Endothelial cell of umbilical vein (primary cell): ENCODE results near the gene MLYCD. TPM values are rescaled to one million over a fixed set of nuclear protein-coding genes. Genes with fewer than 3 reads are reported as not detected.

ENCODE experiments used
- BruUV-seq: library from RNA; stranded (reverse); fragments of 400-500 nt; replicated peaks from 2 replicates; lab custom pipeline; 2021; lab: Mats Ljungman, UMichigan
- CTCF ChIA-PET: fragments of 300-600, 350-600 bp; sonication (Branson Sonifier 250); formaldehyde crosslinking; loops from one replicate; lab custom pipeline; 2021; ENCODE audit warnings: antibody characterized with exemption, inconsistent platforms; lab: Charles Lee
- POLR2A ChIA-PET: fragments of 300-600, 350-600 bp; sonication (Branson Sonifier 250); formaldehyde crosslinking; loops from one replicate; lab custom pipeline; 2021; ENCODE audit warnings: antibody characterized with exemption, inconsistent platforms; lab: Charles Lee
- DNase-seq: peaks from one replicate; pipeline ENCODE4 v3.0.0-alpha.2; 2011; ENCODE audit warnings: low read depth, low spot score
- FAIRE-seq: peaks from 2 replicates; lab custom pipeline; 2011; peaks lifted over from hg19 to GRCh38; lab: Jason Lieb, UNC
- H2AFZ ChIP-seq: 2 replicates; pipeline ENCODE4 v1.6.0; 2012; ENCODE audit warnings: low read depth, low read length, control low read depth, inconsistent platforms
- H3K27ac ChIP-seq: 2 replicates; pipeline ENCODE4 v1.5.1; 2011; ENCODE audit warnings: low read depth, mild to moderate bottlenecking, control low read depth, low read length, moderate library complexity; ENCODE audit not compliant: insufficient read depth
- H3K27me3 ChIP-seq, 2 experiments: 2 replicates each; pipeline versions ENCODE4 v1.6.0 to v1.6.1; 2011; ENCODE audit warnings: low read length in 2 of 2, mixed read lengths in 1 of 2; ENCODE audit not compliant: control insufficient read depth in 2 of 2, insufficient read depth in 2 of 2
- H3K36me3 ChIP-seq, 2 experiments: 2 replicates in 1 of 2; 3 replicates in 1 of 2; pipeline ENCODE4 v1.5.1; 2011; ENCODE audit warnings: low read length in 2 of 2, mild to moderate bottlenecking in 1 of 2, moderate library complexity in 1 of 2; ENCODE audit not compliant: control insufficient read depth in 2 of 2, insufficient read depth in 2 of 2; ENCODE audit errors: extremely low read depth in 1 of 2
- H3K4me1 ChIP-seq: 3 replicates; pipeline ENCODE4 v1.5.1; 2011; ENCODE audit warnings: mild to moderate bottlenecking, low read length; ENCODE audit not compliant: control insufficient read depth, insufficient read depth; ENCODE audit errors: extremely low read depth
- H3K4me2 ChIP-seq: 2 replicates; pipeline ENCODE4 v1.6.1; 2011; ENCODE audit warnings: low read length, control low read depth, mixed read lengths; ENCODE audit not compliant: insufficient read depth
- H3K4me3 ChIP-seq, 3 experiments: fragments of 200-600 bp in 1 of 3; sonication (generic), shearing (Covaris generic) in 1 of 3; replicated peaks in 1 of 3; 2 replicates each; pipeline ENCODE4 v1.5.1; 2011 to 2016; ENCODE audit warnings: control low read depth in 3 of 3, low read length in 3 of 3, mild to moderate bottlenecking in 2 of 3, inconsistent platforms in 1 of 3, low read depth in 1 of 3, moderate library complexity in 1 of 3; ENCODE audit not compliant: insufficient read depth in 1 of 3
- H3K79me2 ChIP-seq: 2 replicates; pipeline ENCODE4 v1.6.0; 2012; ENCODE audit warnings: low read length, inconsistent platforms; ENCODE audit not compliant: control insufficient read depth, insufficient read depth
- H3K9ac ChIP-seq: replicated peaks from 2 replicates; pipeline ENCODE3; 2011; ENCODE audit warnings: low read length, control low read depth; ENCODE audit not compliant: insufficient read depth; ENCODE audit errors: extremely low read depth
- H3K9me1 ChIP-seq: replicated peaks from 3 replicates; pipeline ENCODE4 v1.6.0; 2011; ENCODE audit warnings: mild to moderate bottlenecking, low read length; ENCODE audit not compliant: control insufficient read depth, insufficient read depth; ENCODE audit errors: extremely low read depth
- H3K9me3 ChIP-seq: replicated peaks from 2 replicates; pipeline ENCODE4 v1.5.1; 2012; ENCODE audit warnings: low read length, inconsistent platforms; ENCODE audit not compliant: control insufficient read depth, insufficient read depth
- H4K20me1 ChIP-seq: replicated peaks from 2 replicates; pipeline ENCODE3; 2011; ENCODE audit warnings: mild to moderate bottlenecking, low read length; ENCODE audit not compliant: control insufficient read depth, insufficient read depth; ENCODE audit errors: extremely low read depth
- EZH2 ChIP-seq: IDR thresholded peaks from 2 replicates; pipeline ENCODE4 v1.6.1; 2012; ENCODE audit warnings: borderline replicate concordance, low read depth, mild to moderate bottlenecking, moderate library complexity, low read length, inconsistent platforms; ENCODE audit not compliant: severe bottlenecking
- FOS ChIP-seq: IDR thresholded peaks from 2 replicates; pipeline ENCODE4 v1.6.1; 2011; ENCODE audit warnings: mild to moderate bottlenecking, low read length, moderate library complexity, borderline replicate concordance; ENCODE audit not compliant: insufficient read depth
- GATA2 ChIP-seq: IDR thresholded peaks from 2 replicates; pipeline ENCODE4 v1.7.0; 2011; ENCODE audit warnings: low read depth, mild to moderate bottlenecking, moderate library complexity, mixed read lengths, low read length; ENCODE audit not compliant: insufficient read length, insufficient read depth
- JUN ChIP-seq: IDR thresholded peaks from 2 replicates; pipeline ENCODE4 v1.6.1; 2011; ENCODE audit warnings: borderline replicate concordance, low read depth; ENCODE audit not compliant: insufficient read length, insufficient read depth
- MYC ChIP-seq: IDR thresholded peaks from one replicate; pipeline ENCODE4 v1.6.1; 2011; ENCODE audit warnings: mild to moderate bottlenecking, low read depth, low read length
- POLR2A ChIP-seq: IDR thresholded peaks from 2 replicates; pipeline ENCODE4 v1.6.1; 2012; ENCODE audit warnings: low read depth, mild to moderate bottlenecking, control low read depth, low read length
- POLR2AphosphoS5 ChIP-seq: IDR thresholded peaks from 2 replicates; pipeline ENCODE4 v1.6.1; 2012; ENCODE audit warnings: low read depth, mild to moderate bottlenecking, control low read depth, low read length, moderate library complexity; ENCODE audit not compliant: insufficient read depth
- dilution Hi-C: fragments of 300-500 bp; cut with MboI; formaldehyde crosslinking; loops from one replicate; pipeline ENCODE4 v1.15.0; 2019; ENCODE audit warnings: low sequenced_read_pairs; ENCODE audit not compliant: extremely low pct_ligation_motif_present
- intact Hi-C: fragments of 100-400 bp; cut with micrococcal nuclease; formaldehyde crosslinking; loops from one replicate; pipeline ENCODE4 v1.10.0; 2022
- polyA plus RNA-seq, 4 experiments: library from polyadenylated mRNA; depleted of rRNA in 3 of 4; stranded (reverse) in 3 of 4; unstranded in 1 of 4; fragments of >200 nt; gene quantifications; 2 replicates each; pipeline versions ENCODE4 v1.2.1 to v1.2.3, GENCODE V29; 2011 to 2012; ENCODE audit warnings: missing spikeins in 1 of 4
- total RNA-seq: library from RNA; stranded (reverse); gene quantifications from 2 replicates; pipeline ENCODE4 v1.2.3, GENCODE V29; 2021
- TF ChIP-seq, protein P1 (sequence below): IDR thresholded peaks from 2 replicates; pipeline ENCODE4 v1.6.1; 2011; ENCODE audit not compliant: insufficient read depth, insufficient read length
- TF ChIP-seq, protein P2 (sequence below), 2 donors: IDR thresholded peaks; 1 replicate in 1 of 2; 2 replicates in 1 of 2; pipeline ENCODE4 v1.5.1; 2011; ENCODE audit warnings: low read length in 2 of 2, mild to moderate bottlenecking in 2 of 2, moderate library complexity in 2 of 2, control low read depth in 1 of 2, inconsistent platforms in 1 of 2, low read depth in 1 of 2; ENCODE audit not compliant: insufficient read depth in 1 of 2; ENCODE audit errors: extremely low read depth in 1 of 2

MLYCD gene
- total and polyA plus RNA-seq, 2 donors (not counting 3 experiments of a cell fraction or from before 2014, with no cell fraction given), result 2.0 to 3.4 TPM

DNA sequence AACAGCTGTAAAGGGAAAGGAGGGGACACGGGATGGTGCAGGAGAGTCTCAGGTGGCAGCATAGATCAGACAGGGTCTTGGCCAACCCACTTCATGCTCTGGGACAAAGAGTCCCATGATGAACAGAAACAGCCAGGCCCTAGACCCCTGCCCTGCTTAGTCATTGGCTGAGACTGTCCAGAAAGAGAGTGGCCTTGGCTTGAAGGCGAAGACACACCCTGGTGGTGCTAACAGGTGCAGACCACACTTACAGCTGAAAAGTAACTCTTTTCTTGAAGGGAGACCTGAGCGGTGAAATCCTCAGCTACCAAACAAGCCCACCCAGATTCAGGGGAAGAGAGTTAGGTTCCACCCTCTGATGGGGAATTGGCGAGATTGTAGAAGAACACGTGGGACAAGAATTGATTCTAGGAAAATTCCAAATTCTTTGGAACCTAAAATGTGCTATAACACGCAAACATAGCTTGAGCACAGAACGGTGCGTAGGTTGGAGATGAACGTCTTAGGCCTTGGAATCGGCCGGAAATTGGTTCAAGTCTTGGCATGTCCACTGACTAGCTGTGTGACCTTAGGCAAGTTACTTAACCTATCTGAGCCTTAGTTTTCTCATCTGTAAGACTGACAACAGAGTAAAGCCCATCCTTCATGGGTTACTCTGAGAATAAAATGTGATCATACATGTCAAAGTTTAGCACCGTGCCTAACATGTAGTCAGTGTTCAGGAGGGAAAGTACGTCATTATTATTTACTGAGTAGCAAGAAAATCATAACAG is 12.5 kb upstream of the MLYCD start:
- Histone ChIP-seq H4K20me1 (no peaks in the 10 kb centered on the region), H3K4me2 (no peak overlapping the region), H3K9me1 (no peaks in the 10 kb centered on the region), H3K79me2 (no peaks in the 10 kb centered on the region), H3K9ac (no peak overlapping the region), H3K27me3 (peaks cover 2 to 4% of the 10 kb centered on the region in 2 experiments), H3K9me3 (no peaks in the 10 kb centered on the region), H3K4me3 (no peak overlapping the region), H2AFZ (no peak overlapping the region), H3K36me3 (no peaks in the 10 kb centered on the region), H3K27ac (no peak overlapping the region), H3K4me1 (no peaks in the 10 kb centered on the region)
- ChIA-PET CTCF (interaction anchor here (1.4 to 3.6 kb wide), 3 partner anchors 31 to 60 kb away, joined by 3 to 14 read pairs (median 4); no protein-coding TSS in a partner anchor), POLR2A (no interaction called here)
- DNase-seq, result no peak
- dilution Hi-C loops, result no loop called here
- TF ChIP-seq POLR2A (no peak), GATA2 (no peak), MYC (no peak), JUN (no peak), EZH2 (no peak), POLR2AphosphoS5 (no peak), FOS (no peak)
- TF ChIP-seq, protein P1, sequence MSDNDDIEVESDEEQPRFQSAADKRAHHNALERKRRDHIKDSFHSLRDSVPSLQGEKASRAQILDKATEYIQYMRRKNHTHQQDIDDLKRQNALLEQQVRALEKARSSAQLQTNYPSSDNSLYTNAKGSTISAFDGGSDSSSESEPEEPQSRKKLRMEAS, result no peak
- TF ChIP-seq, protein P2, sequence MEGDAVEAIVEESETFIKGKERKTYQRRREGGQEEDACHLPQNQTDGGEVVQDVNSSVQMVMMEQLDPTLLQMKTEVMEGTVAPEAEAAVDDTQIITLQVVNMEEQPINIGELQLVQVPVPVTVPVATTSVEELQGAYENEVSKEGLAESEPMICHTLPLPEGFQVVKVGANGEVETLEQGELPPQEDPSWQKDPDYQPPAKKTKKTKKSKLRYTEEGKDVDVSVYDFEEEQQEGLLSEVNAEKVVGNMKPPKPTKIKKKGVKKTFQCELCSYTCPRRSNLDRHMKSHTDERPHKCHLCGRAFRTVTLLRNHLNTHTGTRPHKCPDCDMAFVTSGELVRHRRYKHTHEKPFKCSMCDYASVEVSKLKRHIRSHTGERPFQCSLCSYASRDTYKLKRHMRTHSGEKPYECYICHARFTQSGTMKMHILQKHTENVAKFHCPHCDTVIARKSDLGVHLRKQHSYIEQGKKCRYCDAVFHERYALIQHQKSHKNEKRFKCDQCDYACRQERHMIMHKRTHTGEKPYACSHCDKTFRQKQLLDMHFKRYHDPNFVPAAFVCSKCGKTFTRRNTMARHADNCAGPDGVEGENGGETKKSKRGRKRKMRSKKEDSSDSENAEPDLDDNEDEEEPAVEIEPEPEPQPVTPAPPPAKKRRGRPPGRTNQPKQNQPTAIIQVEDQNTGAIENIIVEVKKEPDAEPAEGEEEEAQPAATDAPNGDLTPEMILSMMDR (IDR thresholded peaks at IDR 0.05; ENCODE audit: extremely low read depth in 1 of 2, insufficient read depth in 1 of 2, low read depth in 1 of 2, low read length in 2 of 2), result no peak
- no peak for FAIRE-seq
- intact Hi-C loops, result no loop called here
- BruUV-seq, result no TSS peak
